T-cell (primary cell): ENCODE data around the gene EXOC1. TPM values are rescaled to one million over a fixed set of nuclear protein-coding genes. Genes with fewer than 3 reads are reported as not detected.

ENCODE experiments used
- ATAC-seq, 4 experiments: fragments of 200-7000 bp in 3 of 4; fragments of 150-1000 bp in 1 of 4; cut with Tn5 transposase; replicated peaks in 1 of 4; 1 replicate in 3 of 4; 2 replicates in 1 of 4; pipeline ENCODE4 v1.10.0; 2021; ENCODE audit warnings: moderate library complexity in 3 of 4, mild to moderate bottlenecking in 2 of 4, moderate number of reproducible peaks in 1 of 4
- CTCF ChIA-PET, 2 donors: fragments of 300-600 bp; sonication (Branson Sonifier 250); formaldehyde crosslinking; loops; one replicate each; lab custom pipeline; 2022; ENCODE audit warnings: antibody characterized with exemption in 2 of 2; lab: Charles Lee
- POLR2A ChIA-PET, 2 donors: fragments of 300-600 bp; sonication (Branson Sonifier 250); formaldehyde crosslinking; loops; one replicate each; lab custom pipeline; 2022; ENCODE audit warnings: antibody characterized with exemption in 2 of 2; lab: Charles Lee
- DNase-seq, 35 experiments: peaks; one replicate each; pipeline versions ENCODE4 v3.0.0 to v3.0.0-alpha.2; 2013 to 2023
- H3K27ac ChIP-seq: one replicate; pipeline ENCODE4 v1.5.1; 2013; ENCODE audit warnings: low read length
- H3K27me3 ChIP-seq, 2 experiments: replicated peaks in 1 of 2; 1 replicate in 1 of 2; 2 replicates in 1 of 2; pipeline versions ENCODE4 v1.6.1 to v1.7.0; 2013; ENCODE audit warnings: low read length in 1 of 2, mixed read lengths in 1 of 2; ENCODE audit not compliant: control insufficient read depth in 2 of 2, insufficient read depth in 2 of 2; ENCODE audit errors: extremely low read depth in 1 of 2
- H3K36me3 ChIP-seq, 2 donors: 1 replicate in 1 of 2; 2 replicates in 1 of 2; pipeline versions ENCODE4 v1.6.1 to v1.7.0; 2013; ENCODE audit warnings: low read length in 1 of 2; ENCODE audit not compliant: control insufficient read depth in 2 of 2, insufficient read depth in 1 of 2; ENCODE audit errors: extremely low read depth in 1 of 2
- H3K4me1 ChIP-seq, 2 experiments: 1 replicate in 1 of 2; 2 replicates in 1 of 2; pipeline versions ENCODE4 v1.6.1 to v1.7.0; 2013; ENCODE audit warnings: low read length in 2 of 2, mixed read lengths in 1 of 2; ENCODE audit not compliant: insufficient read depth in 2 of 2, control insufficient read depth in 1 of 2; ENCODE audit errors: extremely low read depth in 1 of 2
- H3K4me3 ChIP-seq, 2 donors: 1 replicate in 1 of 2; 2 replicates in 1 of 2; pipeline versions ENCODE4 v1.5.1 to v1.7.0; 2013; ENCODE audit warnings: mild to moderate bottlenecking in 2 of 2, low read length in 1 of 2, moderate library complexity in 1 of 2; ENCODE audit not compliant: control insufficient read depth in 1 of 2; ENCODE audit errors: extremely low read depth in 1 of 2
- H3K9me3 ChIP-seq: 2 replicates; pipeline ENCODE4 v1.7.0; 2013
- H3K27ac Mint-ChIP-seq, 2 donors: one replicate each; pipeline ENCODE4 v1.8.0; 2020 to 2021; ENCODE audit warnings: mild to moderate bottlenecking in 2 of 2, mixed read lengths in 2 of 2
- H3K27me3 Mint-ChIP-seq, 2 donors: one replicate each; pipeline ENCODE4 v1.8.0; 2021 to 2022; ENCODE audit warnings: mixed read lengths in 2 of 2
- H3K36me3 Mint-ChIP-seq: one replicate; pipeline ENCODE4 v1.8.0; 2021; ENCODE audit warnings: mixed read lengths
- H3K4me1 Mint-ChIP-seq, 3 donors: one replicate each; pipeline ENCODE4 v1.8.0; 2020 to 2022; ENCODE audit warnings: mixed read lengths in 3 of 3, mild to moderate bottlenecking in 1 of 3
- H3K4me3 Mint-ChIP-seq, 3 donors: one replicate each; pipeline ENCODE4 v1.8.0; 2020 to 2022; ENCODE audit warnings: mild to moderate bottlenecking in 3 of 3, mixed read lengths in 3 of 3, moderate library complexity in 3 of 3
- H3K9me3 Mint-ChIP-seq, 3 donors: one replicate each; pipeline ENCODE4 v1.8.0; 2020 to 2022; ENCODE audit warnings: mixed read lengths in 3 of 3
- WGBS: methylation state at CpG from one replicate; pipeline ENCODE4 v1.1.5; 2013; ENCODE audit warnings: missing lambda C conversion rate; ENCODE audit not compliant: insufficient coverage; 5-methylcytosine and 5-hydroxymethylcytosine counted together
- total RNA-seq, 35 experiments: library from RNA in 6 of 35; stranded (reverse) in 6 of 35; fragments of 120-200 nt in 1 of 35; gene quantifications; one replicate each; pipeline versions ENCODE4 v1.2.1 to v1.2.4 and lab custom pipeline; 2013 to 2026

The EXOC1 gene
- total RNA-seq, 5 donors from 2014 or later (not counting 1 experiment from before 2014, with no cell fraction given) = 20.8 to 37.0 (median 34.7) TPM

DNA sequence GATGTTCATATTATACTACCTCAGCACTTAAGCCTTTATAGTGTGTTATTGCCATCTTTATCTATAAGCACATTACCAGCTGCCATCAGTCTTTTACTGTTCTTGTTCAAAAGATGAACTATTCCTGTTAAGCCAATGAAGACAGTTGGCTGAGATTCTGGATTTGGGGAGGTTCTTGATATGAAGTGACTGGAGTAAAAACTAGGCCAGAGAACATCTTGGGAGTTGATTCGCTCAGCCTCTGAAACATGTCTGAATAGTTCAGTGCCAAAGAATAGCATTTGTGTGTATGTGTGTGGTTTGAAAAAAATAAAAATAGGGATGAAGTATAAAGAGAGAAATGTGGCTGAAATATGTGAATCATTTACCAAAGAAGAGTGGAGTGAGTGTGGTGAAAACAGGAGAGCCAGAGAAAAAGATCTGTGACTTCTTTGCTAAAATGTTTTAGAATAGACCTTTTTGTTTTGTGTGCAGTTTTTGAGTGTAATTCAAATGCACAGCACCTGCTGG lies 15.2 kb downstream of the EXOC1 start:
- whole genome bisulfite sequencing = 100% methylated on average over 1 of the region's 1 CpG

DNA sequence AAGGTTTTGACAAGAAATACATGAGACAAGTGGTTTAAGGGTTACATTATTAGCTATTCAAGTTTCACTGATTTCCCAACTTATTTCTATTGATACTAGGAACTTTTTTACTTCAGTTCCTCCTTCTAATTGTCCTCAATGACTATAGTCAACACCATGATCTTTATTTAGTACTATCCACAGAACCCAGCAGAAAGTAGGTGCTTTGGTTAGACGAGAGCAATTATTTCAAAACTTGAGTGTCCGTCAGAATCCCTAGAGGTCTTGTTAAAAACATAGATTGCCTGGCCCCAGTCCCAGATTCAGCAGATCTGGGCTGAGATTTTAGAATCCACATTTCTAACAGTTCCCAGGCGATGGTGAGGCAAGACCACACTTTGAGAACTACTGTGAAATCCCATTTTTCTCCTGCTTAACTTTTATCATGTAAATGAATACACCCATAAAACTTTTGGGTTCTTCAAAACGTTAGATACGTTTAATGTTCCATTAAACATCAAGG lies 17.9 kb downstream of the EXOC1 start:
- Mint-ChIP-seq H3K27me3 (no peaks in the 10 kb centered on the region), H3K27ac (no peak overlapping the region), H3K4me3 (no peak overlapping the region), H3K36me3 (peaks cover 46% of the 10 kb centered on the region), H3K9me3 (no peaks in the 10 kb centered on the region), H3K4me1 (peaks cover 6 to 9% (median 9%) of the 10 kb centered on the region in 3 donors)
- no peaks in the 10 kb centered on the region for H3K27me3 ChIP-seq
- peaks cover 0 to 59% of the 10 kb centered on the region in 2 donors for H3K36me3 ChIP-seq
- no peaks in the 10 kb centered on the region for H3K4me1 ChIP-seq
- no peak overlapping the region for H3K27ac ChIP-seq
- WGBS = 93% methylated on average over 5 of the region's 5 CpGs
- CTCF ChIA-PET = interaction anchor here in 1 of 2 donors (0.6 to 0.7 kb wide), 2 partner anchors 472 to 900 kb away, joined by 3 to 4 read pairs; no protein-coding TSS in a partner anchor
- POLR2A ChIA-PET = interaction anchor here in 1 of 2 donors (1.0 kb wide), 1 partner anchor 587 kb away, joined by 3 read pairs; no protein-coding TSS in a partner anchor
- H3K4me3 ChIP-seq = no peak overlapping the region
- DNase-seq (no peak), ATAC-seq (no peak)
- H3K9me3 ChIP-seq = no peaks in the 10 kb centered on the region

More for the DNA sequence above, 15.2 kb downstream of the EXOC1 start:
- DNase-seq = no peak
- no peaks in the 10 kb centered on the region for H3K27me3 Mint-ChIP-seq
- Histone ChIP-seq H3K27me3 (no peaks in the 10 kb centered on the region), H3K9me3 (no peaks in the 10 kb centered on the region), H3K4me3 (no peak overlapping the region), H3K36me3 (peaks cover 0 to 56% of the 10 kb centered on the region in 2 donors), H3K27ac (no peak overlapping the region), H3K4me1 (no peaks in the 10 kb centered on the region)
- ATAC-seq = no peak
- POLR2A ChIA-PET = no interaction called here
- H3K27ac Mint-ChIP-seq = no peak overlapping the region
- peaks cover 47% of the 10 kb centered on the region for H3K36me3 Mint-ChIP-seq
- CTCF ChIA-PET = no interaction called here
- no peaks in the 10 kb centered on the region for H3K9me3 Mint-ChIP-seq
- H3K4me3 Mint-ChIP-seq = no peak overlapping the region
- peaks cover 9 to 20% (median 19%) of the 10 kb centered on the region in 3 donors for H3K4me1 Mint-ChIP-seq

DNA sequence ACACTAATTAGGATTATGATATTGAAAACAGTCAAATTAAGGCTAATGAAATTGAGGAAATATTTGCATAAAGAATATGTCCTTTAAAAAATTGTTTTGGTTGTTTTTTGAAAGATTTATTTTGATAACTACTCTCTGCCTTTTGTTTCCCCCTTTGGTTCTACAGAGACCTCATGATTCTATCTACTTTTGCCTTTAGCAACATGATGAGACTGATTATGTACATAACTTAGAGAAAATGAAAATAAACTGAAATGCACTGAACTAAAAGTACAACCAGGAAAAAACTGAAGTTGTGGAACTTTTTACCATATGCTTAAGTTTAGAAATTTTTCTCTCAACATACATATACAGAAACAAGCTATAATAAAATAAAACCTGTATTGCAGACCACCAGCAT lies 21.4 kb downstream of the EXOC1 start:
- H3K36me3 Mint-ChIP-seq = peaks cover 57% of the 10 kb centered on the region
- DNase-seq (no peak), ATAC-seq (no peak)
- H3K9me3 Mint-ChIP-seq = no peaks in the 10 kb centered on the region
- H3K9me3 ChIP-seq = no peaks in the 10 kb centered on the region
- H3K27ac ChIP-seq = no peak overlapping the region
- H3K27me3 ChIP-seq = no peaks in the 10 kb centered on the region
- CTCF ChIA-PET = no interaction called here
- no peak overlapping the region for H3K4me3 Mint-ChIP-seq
- H3K27me3 Mint-ChIP-seq = no peaks in the 10 kb centered on the region
- H3K36me3 ChIP-seq = peaks cover 6 to 69% of the 10 kb centered on the region in 2 donors
- no peak overlapping the region for H3K27ac Mint-ChIP-seq
- H3K4me1 ChIP-seq = no peaks in the 10 kb centered on the region
- no peaks in the 10 kb centered on the region for H3K4me1 Mint-ChIP-seq
- POLR2A ChIA-PET = interaction anchor here in 1 of 2 donors (0.6 kb wide), 1 partner anchor 258 kb away, joined by 3 read pairs; no protein-coding TSS in a partner anchor
- no peak overlapping the region for H3K4me3 ChIP-seq

DNA sequence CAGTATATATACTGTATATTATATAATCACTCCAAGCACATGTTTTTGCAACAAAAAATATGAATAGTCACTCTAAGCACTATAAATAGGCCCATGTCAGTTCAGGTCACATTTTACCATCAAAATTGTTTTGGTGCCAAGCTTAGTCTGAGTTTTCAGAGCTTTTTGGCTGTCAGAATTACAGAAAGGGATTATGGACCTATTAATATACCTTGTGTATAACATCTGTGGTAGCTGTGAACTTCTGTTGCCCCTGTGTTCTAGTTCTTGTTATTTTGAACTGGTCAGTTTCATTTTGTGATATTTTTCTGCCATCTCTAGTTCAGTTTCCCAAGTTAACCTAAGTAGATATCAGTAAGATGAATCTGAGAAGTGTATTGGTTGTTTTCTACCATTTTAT lies 22.9 kb downstream of the EXOC1 start:
- CTCF ChIA-PET = interaction anchor here (1.0 to 2.2 kb wide), 2 partner anchors 9 kb away, joined by 4 to 5 read pairs; no protein-coding TSS in a partner anchor
- H3K9me3 Mint-ChIP-seq = no peaks in the 10 kb centered on the region
- H3K4me1 ChIP-seq = no peaks in the 10 kb centered on the region
- no peaks in the 10 kb centered on the region for H3K9me3 ChIP-seq
- no peak for DNase-seq
- H3K4me1 Mint-ChIP-seq = no peaks in the 10 kb centered on the region
- no peak overlapping the region for H3K4me3 Mint-ChIP-seq
- POLR2A ChIA-PET = no interaction called here
- H3K27ac Mint-ChIP-seq = no peak overlapping the region
- no peak overlapping the region for H3K27ac ChIP-seq
- peaks cover 6 to 69% of the 10 kb centered on the region in 2 donors for H3K36me3 ChIP-seq
- no peaks in the 10 kb centered on the region for H3K27me3 Mint-ChIP-seq
- no peaks in the 10 kb centered on the region for H3K27me3 ChIP-seq
- no peak overlapping the region for H3K4me3 ChIP-seq
- ATAC-seq = no peak
- H3K36me3 Mint-ChIP-seq = peaks cover 55% of the 10 kb centered on the region

DNA sequence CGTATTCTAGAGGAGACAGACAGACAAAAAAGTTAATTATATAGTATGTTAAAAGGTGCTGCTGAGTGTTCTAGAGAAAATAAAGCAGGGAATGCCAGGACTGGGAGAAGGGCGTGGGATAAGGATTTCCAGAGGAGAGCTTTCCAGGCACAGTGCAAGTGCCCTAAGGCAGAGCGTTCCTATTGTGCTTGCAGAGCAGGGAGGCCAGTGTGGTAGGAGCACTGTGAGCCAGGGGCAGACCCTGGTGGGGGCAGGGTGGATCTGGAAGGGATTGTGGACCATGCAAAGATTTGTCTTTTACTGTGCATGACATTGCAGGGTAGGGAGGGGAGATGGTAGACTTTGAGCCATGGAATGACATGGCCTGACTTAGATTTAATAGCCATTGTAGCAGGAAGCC lies 25.8 kb downstream of the EXOC1 start:
- 100% methylated on average over 3 of the region's 3 CpGs for WGBS
- H3K4me3 ChIP-seq = no peak overlapping the region
- H3K4me3 Mint-ChIP-seq = no peak overlapping the region
- H3K9me3 Mint-ChIP-seq = no peaks in the 10 kb centered on the region
- H3K27ac Mint-ChIP-seq = no peak overlapping the region
- no peak for ATAC-seq
- H3K4me1 Mint-ChIP-seq = no peaks in the 10 kb centered on the region
- H3K36me3 ChIP-seq = peaks cover 6 to 64% of the 10 kb centered on the region in 2 donors
- H3K9me3 ChIP-seq = no peaks in the 10 kb centered on the region
- no peaks in the 10 kb centered on the region for H3K4me1 ChIP-seq
- H3K27me3 Mint-ChIP-seq = no peaks in the 10 kb centered on the region
- DNase-seq = no peak
- POLR2A ChIA-PET = no interaction called here
- no peaks in the 10 kb centered on the region for H3K27me3 ChIP-seq
- no peak overlapping the region for H3K27ac ChIP-seq
- CTCF ChIA-PET = no interaction called here
- peaks cover 51% of the 10 kb centered on the region for H3K36me3 Mint-ChIP-seq

DNA sequence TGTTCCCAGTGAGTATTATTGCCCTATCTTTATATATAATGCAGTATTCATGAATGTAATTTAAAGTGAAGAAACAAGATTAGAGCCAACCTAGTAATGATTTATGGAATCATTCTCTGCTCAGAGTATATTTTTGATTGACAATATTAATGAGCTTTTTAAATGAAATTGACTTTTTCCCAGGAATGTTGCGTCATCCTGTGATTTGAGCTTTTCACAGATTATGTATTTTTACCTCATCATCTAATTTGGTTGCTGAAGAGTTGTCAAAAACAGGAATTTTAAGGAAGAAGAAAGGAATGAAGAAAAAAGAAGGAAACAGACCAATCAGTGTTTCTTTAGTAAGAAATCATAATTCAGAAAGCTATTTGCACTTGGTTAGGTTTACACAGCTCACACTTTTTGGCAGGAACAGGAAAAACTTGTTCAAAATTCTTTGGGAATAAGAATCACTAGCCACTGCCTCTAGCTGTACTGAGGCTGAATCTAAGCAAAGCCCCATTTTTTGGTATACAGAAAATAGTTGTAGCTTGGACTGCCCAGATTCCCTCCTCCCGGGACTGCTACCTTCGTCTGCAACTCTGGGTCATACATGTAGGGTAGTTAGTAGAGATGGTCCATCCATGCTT lies 27.3 kb downstream of the EXOC1 start:
- Mint-ChIP-seq H3K4me1 (no peaks in the 10 kb centered on the region), H3K27me3 (no peaks in the 10 kb centered on the region), H3K4me3 (no peak overlapping the region), H3K9me3 (no peaks in the 10 kb centered on the region), H3K27ac (no peak overlapping the region), H3K36me3 (peaks cover 46% of the 10 kb centered on the region)
- ChIA-PET POLR2A (interaction anchor here (0.6 kb wide), 2 partner anchors 15 to 1119 kb away, joined by 3 read pairs; no protein-coding TSS in a partner anchor), CTCF (interaction anchor here in 1 of 2 donors (0.6 to 0.9 kb wide), 2 partner anchors 14 to 303 kb away, joined by 4 to 6 read pairs; no protein-coding TSS in a partner anchor)
- Histone ChIP-seq H3K36me3 (peaks cover 6 to 58% of the 10 kb centered on the region in 2 donors), H3K27me3 (no peaks in the 10 kb centered on the region), H3K9me3 (no peaks in the 10 kb centered on the region), H3K27ac (no peak overlapping the region), H3K4me1 (no peaks in the 10 kb centered on the region), H3K4me3 (no peak overlapping the region)
- ATAC-seq = no peak
- DNase-seq = no peak
- no CpG with 5 or more reads among the region's 3 CpGs for WGBS
